Tibial artery (tissue), 4 donors: ENCODE results near the gene SMIM38.

Source experiments
- DNase-seq, 2 donors: peaks; one replicate each; pipeline ENCODE4 v3.0.0-alpha.2; 2019
- H3K27ac ChIP-seq, 2 donors: fragments of 200-600 bp; sonication (generic) in 1 of 2; 1 replicate in 1 of 2; 2 replicates in 1 of 2; pipeline ENCODE4 v1.5.1; 2018 to 2019; ENCODE audit warnings: mild to moderate bottlenecking in 1 of 2
- H3K27me3 ChIP-seq, 2 donors: fragments of 200-600 bp; sonication (generic) in 1 of 2; one replicate each; pipeline versions ENCODE4 v1.5.1 to v1.6.0; 2016 to 2019
- H3K36me3 ChIP-seq, 3 donors: fragments of 200-600 bp; sonication (generic) in 2 of 3; one replicate each; pipeline ENCODE4 v1.5.1; 2016 to 2019; ENCODE audit warnings: mild to moderate bottlenecking in 2 of 3
- H3K4me1 ChIP-seq, 4 donors: fragments of 200-600 bp; sonication (generic) in 2 of 4; 1 replicate in 3 of 4; 2 replicates in 1 of 4; pipeline ENCODE4 v1.5.1; 2016 to 2019
- H3K4me3 ChIP-seq, 2 donors: fragments of 200-600 bp; sonication (generic) in 1 of 2; 1 replicate in 1 of 2; 2 replicates in 1 of 2; pipeline ENCODE4 v1.5.1; 2018 to 2019; ENCODE audit warnings: mild to moderate bottlenecking in 2 of 2
- H3K9me3 ChIP-seq, 3 donors: fragments of 200-600 bp; sonication (generic) in 1 of 3; one replicate each; pipeline ENCODE4 v1.5.1; 2016 to 2019
- intact Hi-C: fragments of 100-400 bp; cut with DNase I; formaldehyde crosslinking; loops from one replicate; pipeline ENCODE4 v1.15.0; 2023; ENCODE audit warnings: low total_unique reads
- TF ChIP-seq, protein P1 (sequence below), 2 experiments: fragments of 200-600 bp in 1 of 2; fragments of 450-650 bp in 1 of 2; IDR thresholded peaks; one replicate each; pipeline ENCODE4 v1.5.1; 2017 to 2019; ENCODE audit warnings: antibody characterized with exemption in 2 of 2, mild to moderate bottlenecking in 1 of 2, moderate library complexity in 1 of 2

Gene SMIM38

DNA sequence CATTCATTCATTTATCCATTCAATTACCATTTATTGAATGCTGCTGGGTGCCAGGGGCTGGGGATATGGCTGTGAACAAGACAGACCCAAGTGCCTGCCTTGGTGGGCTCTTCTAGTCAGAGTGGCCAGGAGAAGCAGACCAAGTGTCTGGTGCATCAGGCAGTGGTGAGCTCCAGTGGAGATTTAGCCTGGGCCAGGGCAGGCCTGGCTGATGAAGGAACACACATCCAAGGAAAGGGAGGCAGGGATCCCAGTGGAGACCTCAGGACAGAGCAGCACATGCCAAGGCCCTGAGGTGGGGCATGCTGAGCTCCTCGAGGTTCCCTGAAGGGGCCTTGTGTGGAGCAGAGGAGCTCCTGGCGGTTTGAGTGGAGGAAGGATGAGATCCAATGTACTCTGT, 46.6 kb upstream of the SMIM38 start:
- TF ChIP-seq, protein P1, sequence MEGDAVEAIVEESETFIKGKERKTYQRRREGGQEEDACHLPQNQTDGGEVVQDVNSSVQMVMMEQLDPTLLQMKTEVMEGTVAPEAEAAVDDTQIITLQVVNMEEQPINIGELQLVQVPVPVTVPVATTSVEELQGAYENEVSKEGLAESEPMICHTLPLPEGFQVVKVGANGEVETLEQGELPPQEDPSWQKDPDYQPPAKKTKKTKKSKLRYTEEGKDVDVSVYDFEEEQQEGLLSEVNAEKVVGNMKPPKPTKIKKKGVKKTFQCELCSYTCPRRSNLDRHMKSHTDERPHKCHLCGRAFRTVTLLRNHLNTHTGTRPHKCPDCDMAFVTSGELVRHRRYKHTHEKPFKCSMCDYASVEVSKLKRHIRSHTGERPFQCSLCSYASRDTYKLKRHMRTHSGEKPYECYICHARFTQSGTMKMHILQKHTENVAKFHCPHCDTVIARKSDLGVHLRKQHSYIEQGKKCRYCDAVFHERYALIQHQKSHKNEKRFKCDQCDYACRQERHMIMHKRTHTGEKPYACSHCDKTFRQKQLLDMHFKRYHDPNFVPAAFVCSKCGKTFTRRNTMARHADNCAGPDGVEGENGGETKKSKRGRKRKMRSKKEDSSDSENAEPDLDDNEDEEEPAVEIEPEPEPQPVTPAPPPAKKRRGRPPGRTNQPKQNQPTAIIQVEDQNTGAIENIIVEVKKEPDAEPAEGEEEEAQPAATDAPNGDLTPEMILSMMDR (IDR thresholded peaks at IDR 0.05) = no peak
- no peaks in the 10 kb centered on the region for H3K9me3 ChIP-seq
- DNase-seq = no peak
- peaks cover 0 to 15% (median 0%) of the 10 kb centered on the region in 4 donors for H3K4me1 ChIP-seq
- no peak overlapping the region for H3K4me3 ChIP-seq
- intact Hi-C loops = no loop called here
- H3K36me3 ChIP-seq = peaks cover 0 to 6% (median 0%) of the 10 kb centered on the region in 3 donors
- H3K27me3 ChIP-seq = no peaks in the 10 kb centered on the region
- no peak overlapping the region for H3K27ac ChIP-seq

DNA sequence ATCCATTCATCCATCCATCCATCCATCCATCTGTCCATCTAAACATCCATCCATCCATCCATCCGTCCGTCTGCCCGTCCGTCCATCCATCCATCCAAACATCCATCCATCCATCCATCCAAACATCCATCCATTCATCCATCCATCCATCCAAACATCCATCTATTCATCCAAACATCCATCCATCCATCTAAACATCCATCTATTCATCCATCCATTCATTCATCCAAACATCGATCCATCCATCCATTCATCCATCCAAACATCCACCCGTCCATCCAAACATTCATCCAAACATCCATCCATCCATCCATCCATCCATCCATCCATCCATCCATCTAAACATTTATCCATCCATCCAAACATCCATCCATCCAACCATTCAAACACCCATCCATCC, 45.3 kb upstream of the SMIM38 start:
- H3K36me3 ChIP-seq = peaks cover 0 to 6% (median 0%) of the 10 kb centered on the region in 3 donors
- DNase-seq = no peak
- peaks cover 0 to 20% (median 5%) of the 10 kb centered on the region in 4 donors for H3K4me1 ChIP-seq
- no peaks in the 10 kb centered on the region for H3K27me3 ChIP-seq
- no peak overlapping the region for H3K4me3 ChIP-seq
- intact Hi-C loops = loop anchor here (10.0 kb wide), 1 partner anchor 184 kb away; the partner anchor contains the start of gene MYEOV
- TF ChIP-seq, protein P1 (IDR thresholded peaks at IDR 0.05) = no peak
- H3K27ac ChIP-seq = no peak overlapping the region
- no peaks in the 10 kb centered on the region for H3K9me3 ChIP-seq

DNA sequence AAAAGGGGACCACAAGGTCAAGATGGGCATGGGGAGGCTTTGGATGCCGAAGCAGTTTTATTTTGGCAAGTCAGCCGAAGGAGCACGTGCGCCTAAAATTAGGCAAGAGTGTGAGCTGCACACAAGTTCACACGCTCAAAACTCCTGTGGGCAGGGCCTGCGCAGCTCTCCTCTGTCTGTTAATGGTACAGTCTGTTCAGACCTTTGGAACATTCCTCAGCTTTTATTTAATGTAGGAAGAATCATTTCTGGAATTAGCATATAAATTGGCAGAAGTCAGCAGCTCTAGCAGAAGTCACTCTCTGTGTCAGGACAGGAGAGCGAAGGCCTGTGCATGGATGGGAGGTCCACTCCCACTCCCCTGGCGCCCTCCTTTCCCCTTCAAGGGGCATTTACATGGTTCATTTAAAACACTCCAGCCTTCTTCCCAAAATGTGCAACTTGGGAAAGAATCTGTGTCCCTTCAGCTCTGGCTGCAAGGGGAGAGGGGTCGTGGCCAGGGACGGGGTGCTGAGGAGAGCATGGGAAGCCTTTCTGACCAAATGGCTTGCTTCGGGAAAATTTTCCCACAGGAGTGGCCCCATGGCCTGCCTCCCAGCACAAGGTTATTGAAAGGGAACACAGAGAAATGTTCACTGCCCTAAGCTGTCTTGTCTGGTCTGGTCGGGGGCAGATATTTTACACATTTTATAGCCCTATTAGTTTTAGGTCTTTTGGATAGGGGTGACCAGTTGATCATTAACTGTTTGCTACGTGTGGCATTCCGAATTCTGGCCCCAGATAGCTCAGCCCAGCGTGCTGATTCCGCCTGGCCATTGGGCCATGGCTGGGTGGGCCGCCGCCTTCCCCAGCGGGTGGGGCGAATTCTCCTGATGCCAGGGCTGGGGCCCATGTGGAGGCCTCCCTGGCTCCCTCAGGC, 43.9 kb upstream of the SMIM38 start:
- TF ChIP-seq, protein P1 (IDR thresholded peaks at IDR 0.05) = no peak
- H3K27ac ChIP-seq = no peak overlapping the region

DNA sequence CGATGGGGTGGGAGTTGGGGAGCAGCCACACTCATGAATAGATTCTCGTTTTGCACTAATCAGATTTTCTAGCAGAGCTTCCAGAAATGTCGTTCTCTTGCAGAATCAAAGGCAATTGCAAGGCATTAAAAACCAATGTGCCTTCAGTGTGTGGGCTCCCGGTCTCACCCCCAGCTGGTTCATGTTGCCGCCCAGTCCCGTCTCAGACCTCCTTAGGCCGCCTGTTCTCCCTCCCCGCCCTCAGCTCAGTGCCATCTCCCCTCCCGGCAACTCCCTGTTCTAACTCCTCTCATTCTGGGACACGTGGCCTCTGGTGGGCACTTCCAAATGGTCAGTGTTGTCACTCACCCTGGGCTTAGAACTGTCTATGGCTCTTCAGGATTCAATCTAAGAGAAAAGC, 42.5 kb upstream of the SMIM38 start:
- Histone ChIP-seq H3K36me3 (peaks cover 0 to 5% (median 0%) of the 10 kb centered on the region in 3 donors), H3K4me1 (peaks cover 0 to 16% (median 12%) of the 10 kb centered on the region in 4 donors), H3K27ac (no peak overlapping the region), H3K27me3 (no peaks in the 10 kb centered on the region), H3K9me3 (no peaks in the 10 kb centered on the region), H3K4me3 (no peak overlapping the region)
- no peak for DNase-seq
- intact Hi-C loops = loop anchor here (10.0 kb wide), 1 partner anchor 182 kb away; the partner anchor contains the start of gene MYEOV
- TF ChIP-seq, protein P1 (IDR thresholded peaks at IDR 0.05) = no peak

More for the DNA sequence above, 43.9 kb upstream of the SMIM38 start:
- Histone ChIP-seq H3K4me1 (peaks cover 0 to 16% (median 12%) of the 10 kb centered on the region in 4 donors), H3K4me3 (no peak overlapping the region), H3K27me3 (no peaks in the 10 kb centered on the region), H3K36me3 (peaks cover 0 to 6% (median 0%) of the 10 kb centered on the region in 3 donors), H3K9me3 (no peaks in the 10 kb centered on the region)
- intact Hi-C loops = loop anchor here (10.0 kb wide), 1 partner anchor 183 kb away; the partner anchor contains the start of gene MYEOV
- DNase-seq = no peak

DNA sequence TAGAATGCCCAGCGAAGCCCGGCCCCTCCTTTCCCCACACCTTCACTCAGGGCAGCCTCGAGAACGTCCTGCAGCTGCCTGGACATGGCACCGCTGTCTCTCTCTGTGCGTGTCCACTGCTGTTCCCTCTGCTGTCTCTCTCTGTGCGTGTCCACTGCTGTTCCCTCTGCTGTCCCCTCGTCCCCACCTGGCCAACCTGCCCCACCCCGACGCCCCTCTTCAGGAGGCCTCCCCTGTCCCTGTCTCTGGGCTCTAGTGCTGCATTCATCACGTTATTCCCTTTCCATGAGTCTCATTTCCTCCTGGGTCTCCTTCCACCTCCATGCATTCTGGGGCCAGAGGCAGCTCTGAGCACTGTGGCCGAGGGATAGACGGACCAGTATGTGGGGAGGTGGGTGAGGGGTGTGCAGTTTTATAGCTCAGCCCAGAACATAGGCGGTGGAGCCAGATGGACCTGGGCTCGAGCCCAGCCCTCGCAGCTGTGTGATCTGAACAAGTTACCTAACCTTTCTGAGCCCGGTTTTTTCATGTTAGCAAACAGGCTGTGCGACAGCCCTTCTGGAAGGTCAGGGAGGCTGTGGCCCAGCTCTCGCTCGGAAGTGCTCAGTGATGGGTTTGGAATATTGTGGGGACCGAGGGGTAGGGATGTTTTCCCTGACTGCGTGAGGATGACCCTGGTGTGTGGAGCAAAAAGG, 41.9 kb upstream of the SMIM38 start:
- Histone ChIP-seq H3K4me3 (no peak overlapping the region), H3K9me3 (no peaks in the 10 kb centered on the region), H3K27me3 (no peaks in the 10 kb centered on the region), H3K36me3 (no peaks in the 10 kb centered on the region), H3K4me1 (peaks cover 0 to 16% (median 12%) of the 10 kb centered on the region in 4 donors), H3K27ac (no peak overlapping the region)
- intact Hi-C loops = loop anchor here (10.0 kb wide), 1 partner anchor 181 kb away; the partner anchor contains the start of gene MYEOV
- TF ChIP-seq, protein P1 (IDR thresholded peaks at IDR 0.05) = no peak
- DNase-seq = no peak
